ENCODE data around the gene MIS18A.

Gene MIS18A

DNA sequence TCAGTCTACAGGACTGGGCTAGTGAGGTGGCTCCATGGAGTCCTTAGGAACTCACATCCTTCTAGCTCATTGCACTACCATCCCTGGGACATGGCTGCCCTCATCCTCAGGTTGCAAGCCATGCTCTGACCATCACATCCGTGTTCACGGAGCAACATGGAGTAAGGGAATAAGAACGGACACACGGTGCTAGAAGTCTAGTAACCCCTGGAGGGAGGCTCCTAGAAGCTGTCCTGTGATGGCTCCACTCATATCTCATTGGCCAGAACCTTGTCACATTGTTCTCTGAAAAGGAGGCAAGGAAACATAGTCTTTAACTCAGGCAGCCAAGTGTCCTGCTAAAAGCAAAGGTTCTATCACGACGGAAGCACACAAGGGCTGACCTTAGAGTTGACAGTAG, 23.7 kb upstream of the MIS18A start:
- Histone ChIP-seq H3K27me3 (no peaks in the 10 kb centered on the region), H3K9me3 (no peaks in the 10 kb centered on the region), H3K36me3 (peaks cover 11% of the 10 kb centered on the region), H3K4me3 (ENCODE audit: low read depth, low read length) (no peak overlapping the region), H3K4me1 (no peaks in the 10 kb centered on the region)
- TF ChIP-seq, protein P1, sequence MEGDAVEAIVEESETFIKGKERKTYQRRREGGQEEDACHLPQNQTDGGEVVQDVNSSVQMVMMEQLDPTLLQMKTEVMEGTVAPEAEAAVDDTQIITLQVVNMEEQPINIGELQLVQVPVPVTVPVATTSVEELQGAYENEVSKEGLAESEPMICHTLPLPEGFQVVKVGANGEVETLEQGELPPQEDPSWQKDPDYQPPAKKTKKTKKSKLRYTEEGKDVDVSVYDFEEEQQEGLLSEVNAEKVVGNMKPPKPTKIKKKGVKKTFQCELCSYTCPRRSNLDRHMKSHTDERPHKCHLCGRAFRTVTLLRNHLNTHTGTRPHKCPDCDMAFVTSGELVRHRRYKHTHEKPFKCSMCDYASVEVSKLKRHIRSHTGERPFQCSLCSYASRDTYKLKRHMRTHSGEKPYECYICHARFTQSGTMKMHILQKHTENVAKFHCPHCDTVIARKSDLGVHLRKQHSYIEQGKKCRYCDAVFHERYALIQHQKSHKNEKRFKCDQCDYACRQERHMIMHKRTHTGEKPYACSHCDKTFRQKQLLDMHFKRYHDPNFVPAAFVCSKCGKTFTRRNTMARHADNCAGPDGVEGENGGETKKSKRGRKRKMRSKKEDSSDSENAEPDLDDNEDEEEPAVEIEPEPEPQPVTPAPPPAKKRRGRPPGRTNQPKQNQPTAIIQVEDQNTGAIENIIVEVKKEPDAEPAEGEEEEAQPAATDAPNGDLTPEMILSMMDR (IDR thresholded peaks at IDR 0.05; ENCODE audit: low read depth, low read length) = no peak
- DNase-seq = no peak

DNA sequence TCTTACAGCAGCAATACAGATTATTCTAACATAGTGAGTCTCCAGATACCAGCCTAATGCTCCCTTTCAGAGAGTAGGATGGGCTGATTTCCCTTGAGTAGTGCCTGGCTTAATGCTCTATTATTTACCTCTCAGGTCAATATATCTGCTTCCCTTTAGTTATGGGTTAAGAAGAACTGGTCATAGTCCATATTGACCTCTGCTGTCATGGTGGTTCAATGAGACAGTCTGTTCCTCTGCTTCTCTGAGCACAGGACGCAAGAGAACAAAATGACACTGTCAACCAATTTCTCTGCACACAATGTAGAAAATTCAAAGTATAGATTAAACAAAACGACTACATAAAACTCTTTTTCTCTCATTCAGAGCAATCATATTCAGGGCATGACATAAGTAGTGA, 22.7 kb upstream of the MIS18A start:
- no peak overlapping the region for H3K4me3 ChIP-seq (ENCODE audit: low read depth, low read length)
- H3K9me3 ChIP-seq = no peaks in the 10 kb centered on the region
- no peaks in the 10 kb centered on the region for H3K4me1 ChIP-seq
- no peak for DNase-seq
- H3K36me3 ChIP-seq = peaks cover 6% of the 10 kb centered on the region
- TF ChIP-seq, protein P1 (IDR thresholded peaks at IDR 0.05; ENCODE audit: low read depth, low read length) = no peak
- H3K27me3 ChIP-seq = no peaks in the 10 kb centered on the region

DNA sequence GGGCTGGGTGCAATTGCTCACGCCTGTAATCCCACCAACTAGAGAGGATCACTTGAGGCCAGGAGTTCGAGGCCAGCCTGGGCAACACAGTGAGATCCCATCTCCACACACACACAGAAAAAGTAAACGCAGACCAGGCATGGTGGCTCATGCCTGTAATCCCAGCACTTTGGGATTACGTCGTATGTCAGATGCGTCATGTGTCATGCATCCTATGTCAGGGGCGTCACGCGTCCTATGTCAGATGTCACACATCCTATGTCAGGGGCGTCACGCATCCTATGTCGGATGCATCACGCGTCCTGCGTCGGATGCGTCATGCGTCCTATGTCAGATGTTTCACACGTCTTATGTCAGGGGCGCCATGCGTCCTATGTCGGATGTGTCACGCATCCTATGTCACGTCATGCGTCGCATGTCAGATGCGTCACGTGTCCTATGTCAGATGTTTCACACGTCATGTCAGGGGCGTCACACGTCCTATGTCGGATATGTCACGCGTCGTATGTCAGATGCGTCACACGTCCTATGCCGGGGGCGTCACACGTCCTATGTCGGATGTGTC, 21.4 kb upstream of the MIS18A start:
- no peak for DNase-seq
- Histone ChIP-seq H3K27me3 (no peaks in the 10 kb centered on the region), H3K4me1 (no peaks in the 10 kb centered on the region), H3K4me3 (ENCODE audit: low read depth, low read length) (no peak overlapping the region), H3K9me3 (no peaks in the 10 kb centered on the region), H3K36me3 (peaks cover 5% of the 10 kb centered on the region; the same call in 1 of the 2 replicates)
- TF ChIP-seq, protein P1 (IDR thresholded peaks at IDR 0.05; ENCODE audit: low read depth, low read length) = no peak

DNA sequence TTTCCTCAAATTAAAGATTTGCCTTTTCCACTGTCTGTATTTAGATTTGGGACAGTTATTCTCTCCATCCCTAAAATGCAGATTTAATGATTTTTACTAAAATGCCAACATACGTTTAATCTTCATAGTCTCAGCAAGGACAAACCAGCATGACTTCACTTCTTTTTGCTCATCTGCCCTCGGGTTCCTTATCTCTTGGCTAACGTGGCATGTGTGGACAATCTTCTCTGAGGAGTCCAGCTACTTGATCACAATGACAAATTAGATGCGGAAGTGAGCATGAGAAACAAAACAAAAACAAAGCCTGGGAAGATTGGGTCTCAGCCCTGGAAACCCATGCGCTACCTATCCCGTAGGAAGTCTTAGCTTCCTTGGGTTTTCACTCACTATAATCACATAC, 20.8 kb upstream of the MIS18A start:
- Histone ChIP-seq H3K27me3 (no peaks in the 10 kb centered on the region), H3K9me3 (no peaks in the 10 kb centered on the region), H3K36me3 (peaks cover 5% of the 10 kb centered on the region; the same call in 1 of the 2 replicates), H3K4me3 (ENCODE audit: low read depth, low read length) (no peak overlapping the region), H3K4me1 (no peaks in the 10 kb centered on the region)
- DNase-seq = no peak
- TF ChIP-seq, protein P1 (IDR thresholded peaks at IDR 0.05; ENCODE audit: low read depth, low read length) = no peak

DNA sequence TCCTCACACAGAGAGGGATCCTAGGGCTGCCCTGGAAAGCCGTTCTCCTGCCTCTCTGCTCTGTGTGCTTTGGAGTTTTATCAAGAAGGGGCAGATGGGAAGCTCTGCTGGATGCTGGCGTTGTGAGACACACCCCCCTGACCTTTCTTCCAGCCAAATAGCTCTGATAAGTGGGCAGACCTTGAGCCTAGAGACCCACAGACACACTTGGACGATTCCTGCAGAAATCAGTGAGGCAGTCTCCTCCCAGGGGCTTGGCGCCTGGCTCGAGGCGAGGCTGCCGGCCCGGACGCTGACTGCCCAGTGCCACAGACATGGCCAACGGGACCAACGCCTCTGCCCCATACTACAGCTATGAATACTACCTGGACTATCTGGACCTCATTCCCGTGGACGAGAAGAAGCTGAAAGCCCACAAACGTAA, 19.8 kb upstream of the MIS18A start, which contains the start of gene MRAP:
Gene MRAP (plus strand): TSS at position 198 of the 424 bp plus-strand sequence. CDS start 117 bp downstream, at position 315.
- H3K36me3 ChIP-seq = peaks cover 5% of the 10 kb centered on the region; the same call in 1 of the 2 replicates
- DNase-seq = no peak
- no peaks in the 10 kb centered on the region for H3K27me3 ChIP-seq
- TF ChIP-seq, protein P1 (IDR thresholded peaks at IDR 0.05; ENCODE audit: low read depth, low read length) = no peak
- H3K9me3 ChIP-seq = no peaks in the 10 kb centered on the region
- no peak within 1 kb of the TSS for H3K4me3 ChIP-seq (ENCODE audit: low read depth, low read length)
- H3K4me1 ChIP-seq = no peaks in the 10 kb centered on the region

DNA sequence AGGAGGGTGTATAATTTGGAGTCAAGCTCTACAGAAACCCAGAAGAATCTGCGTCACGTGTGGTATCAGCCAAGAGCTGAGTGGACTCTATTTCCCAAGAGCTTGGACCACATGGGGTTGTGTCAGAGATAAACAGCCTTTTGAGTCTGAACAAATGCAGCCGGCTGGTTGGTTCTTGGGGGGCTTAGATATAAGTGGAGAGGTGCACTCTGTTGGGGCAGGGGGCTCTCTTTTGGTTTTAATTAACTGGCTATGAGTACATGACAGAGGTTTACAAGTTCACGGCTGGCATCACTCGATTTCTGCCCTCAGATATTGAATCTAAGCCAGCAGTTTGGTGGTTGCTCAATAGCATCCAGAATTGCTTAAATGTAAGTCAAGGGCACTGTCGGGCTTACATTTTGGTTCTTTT, 19.3 kb upstream of the MIS18A start:
- Histone ChIP-seq H3K27me3 (no peaks in the 10 kb centered on the region), H3K4me3 (ENCODE audit: low read depth, low read length) (no peak overlapping the region), H3K9me3 (no peaks in the 10 kb centered on the region), H3K4me1 (no peaks in the 10 kb centered on the region), H3K36me3 (peaks cover 5% of the 10 kb centered on the region; the same call in 1 of the 2 replicates)
- TF ChIP-seq, protein P1 (IDR thresholded peaks at IDR 0.05; ENCODE audit: low read depth, low read length) = no peak
- DNase-seq = no peak

All from BE2C (cell line).